Epithelial cell of proximal tubule (primary cell): ENCODE results near the gene MYH7B. TPM values are rescaled to one million over a fixed set of nuclear protein-coding genes. Genes with fewer than 3 reads are reported as not detected.

Experiments
- DNase-seq: peaks from one replicate; pipeline ENCODE4 v3.0.0-alpha.2; 2011; ENCODE audit warnings: low read depth
- H3K4me3 ChIP-seq: 2 replicates; pipeline ENCODE4 v1.5.1; 2011; ENCODE audit warnings: low read depth, mild to moderate bottlenecking, low read length
- total RNA-seq: library from RNA; depleted of rRNA; stranded (reverse); fragments of >200 nt; gene quantifications from 2 replicates; pipeline ENCODE4 v1.2.3, GENCODE V29; 2015
- TF ChIP-seq, protein P1 (sequence below): conservative IDR thresholded peaks from 2 replicates; pipeline ENCODE4 v1.5.1; 2012; ENCODE audit warnings: low read depth, mild to moderate bottlenecking, low read length

The MYH7B gene
- total RNA-seq, 1 donor from 2014 or later: not detected

- TF ChIP-seq, protein P1, sequence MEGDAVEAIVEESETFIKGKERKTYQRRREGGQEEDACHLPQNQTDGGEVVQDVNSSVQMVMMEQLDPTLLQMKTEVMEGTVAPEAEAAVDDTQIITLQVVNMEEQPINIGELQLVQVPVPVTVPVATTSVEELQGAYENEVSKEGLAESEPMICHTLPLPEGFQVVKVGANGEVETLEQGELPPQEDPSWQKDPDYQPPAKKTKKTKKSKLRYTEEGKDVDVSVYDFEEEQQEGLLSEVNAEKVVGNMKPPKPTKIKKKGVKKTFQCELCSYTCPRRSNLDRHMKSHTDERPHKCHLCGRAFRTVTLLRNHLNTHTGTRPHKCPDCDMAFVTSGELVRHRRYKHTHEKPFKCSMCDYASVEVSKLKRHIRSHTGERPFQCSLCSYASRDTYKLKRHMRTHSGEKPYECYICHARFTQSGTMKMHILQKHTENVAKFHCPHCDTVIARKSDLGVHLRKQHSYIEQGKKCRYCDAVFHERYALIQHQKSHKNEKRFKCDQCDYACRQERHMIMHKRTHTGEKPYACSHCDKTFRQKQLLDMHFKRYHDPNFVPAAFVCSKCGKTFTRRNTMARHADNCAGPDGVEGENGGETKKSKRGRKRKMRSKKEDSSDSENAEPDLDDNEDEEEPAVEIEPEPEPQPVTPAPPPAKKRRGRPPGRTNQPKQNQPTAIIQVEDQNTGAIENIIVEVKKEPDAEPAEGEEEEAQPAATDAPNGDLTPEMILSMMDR: no peak
- DNase-seq: no peak
- no peak overlapping the region for H3K4me3 ChIP-seq
Measured at GRCh38 chr20:34974246-34974645, 18.6 kb downstream of the MYH7B start.

DNA sequence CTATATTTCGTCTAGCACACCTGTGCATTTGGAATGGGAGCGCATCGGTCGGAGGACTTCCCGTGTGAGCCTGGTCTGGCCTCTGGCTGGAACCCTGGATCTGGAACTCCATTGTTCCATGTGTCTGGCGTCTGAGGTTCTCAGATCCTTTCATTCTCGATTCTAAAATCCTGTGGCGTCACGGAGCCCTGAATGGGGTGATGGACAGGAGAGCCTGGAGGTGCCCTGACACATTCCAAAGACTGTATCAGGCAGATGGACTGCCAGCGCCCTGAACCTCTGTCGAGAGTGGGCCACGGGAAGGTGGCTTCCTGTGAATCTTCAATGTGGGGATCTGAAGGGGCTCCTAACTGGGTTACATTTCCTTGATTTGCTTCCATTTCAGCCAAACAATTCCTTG, 20.6 kb downstream of the MYH7B start:
- no peak overlapping the region for H3K4me3 ChIP-seq
- DNase-seq: no peak
- TF ChIP-seq, protein P1: no peak

- no peak for DNase-seq
- TF ChIP-seq, protein P1: no peak
- no peak overlapping the region for H3K4me3 ChIP-seq
Measured at GRCh38 chr20:34977365-34978091, 21.9 kb downstream of the MYH7B start.

- no peak for DNase-seq
- TF ChIP-seq, protein P1: no peak
- no peak overlapping the region for H3K4me3 ChIP-seq
Measured at GRCh38 chr20:34978092-34978744, 22.6 kb downstream of the MYH7B start.

DNA sequence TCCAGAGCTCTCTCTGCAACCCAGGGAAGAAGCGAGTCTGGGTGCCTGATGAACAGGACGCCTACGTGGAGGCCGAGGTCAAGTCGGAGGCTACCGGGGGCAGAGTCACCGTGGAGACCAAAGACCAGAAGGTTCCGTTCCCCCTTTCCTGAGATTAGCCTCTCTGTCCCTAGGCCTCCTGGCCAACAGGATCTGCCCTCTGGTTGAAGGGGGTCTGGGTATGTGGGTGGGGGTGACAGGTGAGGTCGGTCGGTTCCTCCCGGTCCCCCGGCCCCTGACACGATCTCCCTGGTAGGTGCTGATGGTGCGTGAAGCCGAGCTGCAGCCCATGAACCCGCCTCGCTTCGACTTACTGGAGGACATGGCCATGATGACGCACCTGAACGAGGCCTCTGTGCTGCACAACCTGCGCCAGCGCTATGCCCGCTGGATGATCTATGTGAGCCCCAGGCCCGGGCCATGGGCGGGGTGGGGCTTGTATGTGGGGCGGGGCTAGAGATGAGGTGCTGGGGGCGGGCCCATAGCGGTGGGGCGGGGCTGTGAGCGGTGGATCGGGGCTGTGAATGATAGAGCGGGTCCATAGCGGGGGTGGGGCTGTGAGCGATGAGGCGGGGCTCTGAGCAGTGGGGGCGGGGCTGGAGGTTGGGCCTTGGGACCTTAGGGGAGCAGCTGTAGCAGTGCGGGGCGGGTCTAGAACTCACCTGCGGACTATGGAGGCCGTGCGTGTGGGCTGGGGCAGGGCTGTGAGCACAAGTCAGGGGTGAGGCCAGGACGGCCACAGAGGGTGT, 23.9 kb downstream of the MYH7B start:
- no peak for DNase-seq
- H3K4me3 ChIP-seq: no peak overlapping the region
- TF ChIP-seq, protein P1: no peak

- no peak for DNase-seq
- TF ChIP-seq, protein P1: no peak
- no peak overlapping the region for H3K4me3 ChIP-seq
Measured at GRCh38 chr20:34980543-34981233, 25.0 kb downstream of the MYH7B start.
